GM23248 (cell line): ENCODE data around the gene SLC17A1.

Experiments
- EZH2 ChIP-seq: fragments of 200-600 bp; sonication (generic); IDR thresholded peaks from 2 replicates; pipeline ENCODE4 v1.6.1; 2018; ENCODE audit warnings: antibody characterized with exemption, mild to moderate bottlenecking; ENCODE audit not compliant: insufficient read depth, poor library complexity, severe bottlenecking
- EZH2phosphoT487 ChIP-seq: fragments of 200-600 bp; sonication (generic); IDR thresholded peaks from 2 replicates; pipeline ENCODE4 v1.6.1; 2018; ENCODE audit warnings: antibody characterized with exemption, moderate library complexity, mild to moderate bottlenecking, low read depth; ENCODE audit not compliant: insufficient read depth

GRCh38 chr6:25754535-25754934, 77.3 kb downstream of the SLC17A1 start, which contains the start of gene SLC17A4:
- TF ChIP-seq EZH2: no peak
- TF ChIP-seq EZH2phosphoT487: no peak
